ENCODE measurements around the gene PLEKHA6.

Gene PLEKHA6

GRCh38 chr1:204353213-204353910, 6.4 kb downstream of the PLEKHA6 start:
- DNase-seq = no peak

DNA sequence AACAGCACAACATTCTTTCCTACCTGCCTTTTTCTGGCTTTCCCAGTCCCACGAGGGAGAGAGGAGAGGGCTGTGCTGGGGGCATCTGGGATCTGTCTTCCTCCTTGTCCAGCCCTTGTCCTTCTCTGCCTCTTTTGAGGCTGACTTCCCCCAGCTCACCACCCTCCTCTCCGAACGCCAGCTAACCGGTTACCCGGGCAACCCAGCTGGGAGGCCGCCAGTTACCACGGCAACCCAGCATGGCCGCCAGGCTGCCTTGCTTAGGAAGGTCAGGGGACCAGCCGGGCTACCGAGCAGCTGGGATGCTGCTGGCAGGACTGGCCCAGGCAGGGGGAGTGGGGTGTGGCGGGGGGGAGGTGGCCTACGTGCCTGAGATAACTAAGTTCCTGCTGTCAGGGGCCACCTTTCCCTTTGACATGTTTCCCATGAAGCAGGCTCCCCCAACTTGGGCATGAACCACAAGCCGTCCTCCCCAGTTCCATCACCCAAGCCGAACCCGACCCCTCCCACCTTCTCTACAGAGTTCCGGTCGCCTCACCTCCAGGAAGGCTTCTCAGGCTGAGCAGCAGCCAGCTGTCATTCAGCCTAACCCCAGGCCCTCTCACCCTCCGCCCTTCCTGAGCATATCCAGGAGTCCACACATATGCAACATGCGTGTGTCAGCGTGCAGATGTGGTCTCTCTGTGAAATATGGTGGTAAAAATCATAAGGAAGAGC, 8.7 kb downstream of the PLEKHA6 start:
- DNase-seq = peak in 1 of 2 experiments; percentile 52

DNA sequence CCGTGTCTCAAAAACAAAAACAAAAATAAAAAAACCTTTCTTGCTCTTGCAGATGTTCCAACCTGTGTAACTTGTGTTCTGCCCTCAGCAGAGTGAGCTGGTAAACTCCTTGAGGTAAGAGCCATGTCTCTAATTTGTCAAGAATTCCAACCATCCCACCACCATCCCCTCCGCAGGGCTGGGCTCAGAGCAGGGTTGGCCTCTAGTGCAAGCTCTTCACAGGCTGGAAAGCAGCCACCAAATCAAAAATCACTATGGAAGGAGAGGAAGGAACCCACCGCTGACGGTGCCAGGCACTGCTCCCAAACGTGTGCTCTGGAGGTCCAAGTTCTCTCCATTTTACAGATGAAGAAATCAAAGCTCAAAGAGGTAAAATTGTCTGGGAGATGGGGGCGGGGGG, 9.4 kb downstream of the PLEKHA6 start:
- DNase-seq = no peak

- DNase-seq = no peak
These were observed 10.1 kb downstream of the PLEKHA6 start for GRCh38 chr1:204349602-204350001.

GRCh38 chr1:204348722-204349121, 11.0 kb downstream of the PLEKHA6 start:
- peak in 1 of 2 experiments; percentile 18 for DNase-seq

GRCh38 chr1:204348242-204348641, 11.5 kb downstream of the PLEKHA6 start:
- DNase-seq = no peak

- no peak for DNase-seq
These were observed 13.6 kb downstream of the PLEKHA6 start for GRCh38 chr1:204345941-204346645.

DNA sequence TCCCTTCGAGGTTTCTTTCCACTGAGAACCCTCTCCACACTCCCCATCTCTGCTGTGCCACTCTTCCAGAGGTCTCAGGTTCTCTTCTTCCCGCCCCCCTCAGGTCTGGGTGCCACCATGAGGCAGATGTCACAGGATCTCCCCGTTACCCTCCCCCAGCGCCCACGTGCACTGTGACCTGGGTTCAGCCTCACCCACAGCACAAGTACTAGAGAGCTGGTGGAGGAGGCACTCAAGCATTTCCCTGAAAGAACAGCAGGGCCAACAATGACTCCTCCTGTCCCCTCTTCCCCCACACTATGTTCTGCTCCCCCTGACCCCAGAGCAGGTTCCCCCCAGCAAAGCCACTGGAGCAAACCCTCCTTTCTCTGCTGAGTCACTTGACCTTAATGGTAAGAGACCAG, 14.3 kb downstream of the PLEKHA6 start:
- DNase-seq = no peak

DNA sequence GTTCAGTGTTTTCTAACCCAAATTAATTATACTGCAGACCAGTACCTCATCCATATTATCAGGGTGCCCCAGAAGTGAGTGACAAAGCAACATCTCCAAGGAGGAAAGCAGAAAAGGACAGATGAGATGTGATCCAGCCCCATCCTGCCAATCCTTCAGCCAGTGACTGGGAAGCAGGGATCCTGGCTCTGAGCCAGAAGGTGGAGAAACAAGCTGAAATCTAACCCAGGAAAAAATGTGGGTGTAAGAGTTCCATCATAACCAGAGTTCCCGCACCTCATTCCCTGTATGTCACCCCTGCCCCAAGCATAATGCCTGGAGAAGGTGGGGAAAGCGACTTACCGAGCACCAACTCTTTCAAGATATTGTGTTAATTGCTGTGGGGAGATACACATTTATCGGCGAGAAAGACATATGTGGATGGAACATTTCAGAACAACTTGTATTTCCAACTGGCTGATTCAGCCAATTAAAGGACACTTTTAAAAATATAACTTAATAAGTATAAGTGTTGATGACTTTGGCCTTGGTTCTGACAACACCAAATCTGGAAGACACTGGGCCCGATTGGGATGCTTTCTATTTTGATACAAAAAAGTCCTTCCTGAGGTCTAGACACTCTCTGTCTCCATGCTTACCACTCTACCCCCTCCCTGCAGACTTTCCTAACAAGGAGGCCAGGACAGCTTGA, 14.9 kb downstream of the PLEKHA6 start:
- no peak for DNase-seq

DNA sequence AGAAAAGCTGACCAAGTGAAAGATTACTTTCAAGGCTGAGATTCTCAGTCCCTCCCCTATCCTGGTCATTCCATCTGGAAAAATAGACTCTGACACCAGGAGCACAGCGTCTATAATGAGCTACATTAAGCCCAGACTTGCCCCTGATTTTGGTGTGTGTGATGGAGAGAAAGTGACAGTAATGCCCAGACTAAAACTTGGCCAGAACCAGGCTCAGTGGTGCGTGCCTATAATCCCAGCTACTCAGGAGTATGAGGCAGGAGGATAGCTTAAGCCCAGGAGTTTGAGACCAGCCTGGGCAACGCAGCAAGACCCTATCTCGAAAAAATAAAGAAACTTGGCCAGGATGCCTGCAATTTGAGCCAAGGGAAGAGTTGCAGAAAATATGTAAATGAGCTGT, 15.9 kb downstream of the PLEKHA6 start:
- DNase-seq = no peak

GRCh38 chr1:204343247-204343646, 16.5 kb downstream of the PLEKHA6 start:
- no peak for DNase-seq

- DNase-seq = no peak
These were observed 17.4 kb downstream of the PLEKHA6 start for GRCh38 chr1:204342310-204342709.

GRCh38 chr1:204341380-204341779, 18.3 kb downstream of the PLEKHA6 start:
- peak; percentile 77 to 82 for DNase-seq

GRCh38 chr1:204340081-204340889, 19.4 kb downstream of the PLEKHA6 start:
- peak in 1 of 2 experiments; percentile 29 for DNase-seq

DNA sequence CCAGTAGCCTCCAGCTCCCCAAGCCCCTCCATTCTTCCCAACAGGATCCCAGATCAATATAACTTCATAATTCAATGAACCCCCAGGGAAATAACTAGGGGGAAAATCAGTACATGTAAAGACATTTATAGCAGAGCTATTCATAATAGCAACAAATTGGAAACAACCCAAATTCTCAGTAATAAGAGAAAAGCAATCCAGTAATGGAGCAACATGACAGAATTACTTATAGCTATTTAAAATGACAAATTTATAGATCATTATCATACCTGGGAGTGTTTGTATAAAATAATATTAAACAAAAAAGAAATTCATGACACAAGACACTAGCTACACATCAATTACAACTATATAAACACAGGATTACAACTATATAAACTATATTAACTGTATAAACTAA, 20.2 kb downstream of the PLEKHA6 start:
- no peak for DNase-seq

GRCh38 chr1:204338997-204339396, 20.7 kb downstream of the PLEKHA6 start:
- DNase-seq = no peak

DNA sequence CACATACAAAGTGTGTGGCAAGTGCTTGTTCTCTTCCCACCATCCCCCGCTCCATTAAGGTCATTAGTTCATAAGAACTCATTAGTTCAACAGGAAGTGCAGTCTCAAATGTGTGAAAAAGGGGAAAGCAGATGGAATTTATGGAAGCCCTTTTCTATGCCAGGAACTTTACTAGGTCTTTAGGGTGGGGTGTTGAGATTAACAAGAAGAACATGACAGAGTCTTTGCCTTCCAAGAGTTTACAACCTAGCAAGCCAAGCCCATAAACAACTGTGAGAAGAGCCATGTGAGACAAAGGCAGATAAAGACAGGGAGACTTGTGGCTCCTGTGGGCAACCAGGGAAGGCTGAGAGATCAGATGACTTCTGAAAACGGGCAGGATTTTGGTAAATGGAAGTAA, 21.4 kb downstream of the PLEKHA6 start:
- no peak for DNase-seq

DNA sequence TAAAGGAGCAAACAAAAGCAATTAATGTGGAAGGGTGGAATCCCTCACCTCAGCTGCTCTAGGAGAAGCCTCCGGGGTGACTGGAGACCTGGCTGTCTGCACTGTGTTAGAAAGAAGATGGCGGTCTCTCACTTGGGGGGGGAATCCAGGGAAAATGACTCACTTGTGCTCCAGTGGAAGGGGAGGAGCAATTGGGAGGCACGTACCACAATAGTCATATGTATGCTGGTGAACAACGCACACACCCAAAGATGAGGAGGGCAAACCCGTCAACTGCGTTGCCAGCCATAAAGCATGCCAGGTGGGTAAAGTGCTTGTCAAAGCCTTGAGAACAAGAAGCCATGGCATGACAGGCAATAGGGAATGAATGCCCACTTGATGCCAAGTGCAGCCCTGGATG, 22.1 kb downstream of the PLEKHA6 start:
- DNase-seq = no peak

DNA sequence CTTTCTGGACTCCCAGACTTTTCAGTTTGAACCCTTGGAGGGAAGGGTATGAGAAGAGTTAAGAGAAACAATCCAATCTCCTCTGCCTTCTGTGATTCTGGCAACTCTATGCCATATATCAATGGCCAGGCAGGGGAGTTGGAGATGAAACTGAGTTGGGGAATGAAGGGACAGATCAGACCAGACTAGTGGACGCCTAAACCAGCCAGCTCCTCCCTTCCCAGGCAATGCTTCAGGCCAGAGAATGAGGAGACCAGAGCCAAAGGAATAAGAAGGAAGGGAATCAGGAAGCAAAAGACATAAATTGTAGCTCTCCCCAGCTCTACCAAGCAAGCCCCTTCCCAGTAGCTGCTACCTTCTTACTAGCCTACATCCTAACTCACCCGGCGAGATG, 22.7 kb downstream of the PLEKHA6 start:
- no peak for DNase-seq

DNA sequence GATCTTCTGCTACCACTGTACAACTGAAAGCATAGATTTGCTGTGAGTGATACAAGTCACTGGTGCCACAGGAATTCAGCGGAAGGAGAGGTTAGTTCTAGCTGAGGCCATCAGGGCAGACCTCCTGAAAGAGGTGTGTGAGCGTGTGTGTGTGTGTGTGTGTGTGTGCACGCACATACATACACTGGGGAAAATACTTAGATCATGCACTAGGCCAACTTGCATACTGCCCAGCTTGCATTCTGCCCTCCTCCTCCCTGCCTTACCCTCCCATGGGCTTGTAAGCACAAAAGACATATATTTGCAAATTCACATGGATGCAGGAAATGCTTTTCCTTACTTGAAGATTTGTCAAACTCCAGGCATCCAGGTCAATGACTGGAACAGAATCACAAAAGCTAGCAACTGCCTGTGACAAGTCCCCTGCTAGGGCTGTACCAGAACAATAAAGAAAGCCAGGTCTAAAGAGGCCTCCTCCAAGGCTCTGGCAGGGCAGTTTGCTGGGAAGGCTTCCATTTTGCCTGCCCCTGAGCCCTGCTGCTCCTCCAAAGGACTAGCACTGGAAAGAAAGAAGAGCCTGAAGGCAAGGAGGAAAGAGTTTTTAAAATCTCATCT, 23.2 kb downstream of the PLEKHA6 start:
- no peak for DNase-seq

GRCh38 chr1:204335533-204335932, 24.2 kb downstream of the PLEKHA6 start:
- DNase-seq = no peak

DNA sequence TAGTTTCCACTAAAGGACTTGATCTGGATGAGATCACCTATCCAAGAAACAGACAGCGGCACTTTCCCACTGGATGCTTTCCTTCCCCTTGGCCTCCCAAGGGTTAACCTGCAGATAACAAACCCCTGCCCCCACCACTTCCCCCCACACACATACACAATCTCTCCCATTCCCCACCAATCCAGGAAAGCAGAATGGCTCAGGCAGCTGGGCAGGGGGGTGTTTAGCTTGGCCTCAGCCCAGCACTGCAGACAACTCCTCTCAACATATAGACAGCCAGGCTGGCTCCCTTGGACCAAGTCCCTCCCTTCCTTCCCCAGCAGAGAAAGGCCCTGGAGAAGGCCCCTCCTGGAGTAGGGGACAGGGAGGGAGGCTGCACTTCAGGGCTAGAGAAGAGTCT, 24.6 kb downstream of the PLEKHA6 start:
- DNase-seq = no peak

Measured in NCI-H526 (cell line).